IMR-90 (cell line): ENCODE measurements around the gene SLC1A7. TPM values are rescaled to one million over a fixed set of nuclear protein-coding genes. Genes with fewer than 3 reads are reported as not detected.

Experiments
- ATAC-seq: fragments of 200-7000 bp; cut with Tn5 transposase; 2 replicates; pipeline ENCODE4 v1.9.1; 2020; ENCODE audit warnings: low read depth, mild to moderate bottlenecking, moderate library complexity
- BruUV-seq: library from RNA; stranded (reverse); fragments of 400-500 nt; replicated peaks from 2 replicates; lab custom pipeline; 2021; lab: Mats Ljungman, UMichigan
- CTCF ChIA-PET: fragments of 300-600 bp; formaldehyde crosslinking; extraction: SDS; loops from one replicate; lab custom pipeline; 2021; ENCODE audit warnings: antibody characterized with exemption; lab: Yijun Ruan, JAX
- POLR2A ChIA-PET: fragments of 300-600 bp; sonication (Branson Sonifier 250); formaldehyde crosslinking; loops from one replicate; lab custom pipeline; 2022; ENCODE audit warnings: antibody characterized with exemption; ENCODE audit not compliant: unreplicated experiment; lab: Charles Lee
- DNase-seq: peaks from one replicate; pipeline ENCODE4 v3.0.0; 2013
- H2AFZ ChIP-seq: replicated peaks from 2 replicates; pipeline ENCODE3; 2013; ENCODE audit warnings: low read length, mild to moderate bottlenecking; ENCODE audit not compliant: poor library complexity
- H2AK5ac ChIP-seq: 2 replicates; pipeline ENCODE4 v1.6.1; 2013; ENCODE audit warnings: low read depth, low read length, inconsistent platforms
- H2AK9ac ChIP-seq: replicated peaks from 2 replicates; pipeline ENCODE3; 2013; ENCODE audit warnings: mild to moderate bottlenecking, low read depth, low read length, moderate library complexity; ENCODE audit not compliant: poor library complexity
- H2BK120ac ChIP-seq: 2 replicates; pipeline ENCODE4 v1.6.1; 2013; ENCODE audit warnings: low read depth, low read length, inconsistent platforms
- H2BK15ac ChIP-seq: 3 replicates; pipeline ENCODE4 v1.6.1; 2013; ENCODE audit warnings: low read depth, low read length, inconsistent platforms
- H2BK20ac ChIP-seq: 2 replicates; pipeline ENCODE4 v1.6.1; 2013; ENCODE audit warnings: low read depth, mild to moderate bottlenecking, inconsistent platforms, low read length, moderate library complexity
- H2BK5ac ChIP-seq: 2 replicates; pipeline ENCODE4 v1.6.1; 2013; ENCODE audit warnings: mild to moderate bottlenecking, low read depth, low read length, inconsistent platforms; ENCODE audit not compliant: poor library complexity, severe bottlenecking
- H3K14ac ChIP-seq: replicated peaks from 2 replicates; pipeline ENCODE4 v1.6.1; 2013; ENCODE audit warnings: low read depth, low read length, inconsistent platforms
- H3K18ac ChIP-seq: 2 replicates; pipeline ENCODE4 v1.6.1; 2013; ENCODE audit warnings: low read depth, low read length, control low read depth
- H3K23ac ChIP-seq: 2 replicates; pipeline ENCODE4 v1.6.1; 2013; ENCODE audit warnings: low read depth, low read length, inconsistent platforms
- H3K27ac ChIP-seq: 2 replicates; pipeline ENCODE4 v1.5.1; 2013; ENCODE audit warnings: mild to moderate bottlenecking, control low read depth, low read length; ENCODE audit not compliant: insufficient read depth
- H3K27me3 ChIP-seq: 2 replicates; pipeline ENCODE4 v1.6.1; 2013; ENCODE audit warnings: low read length; ENCODE audit not compliant: control insufficient read depth, insufficient read depth
- H3K36me3 ChIP-seq: 2 replicates; pipeline ENCODE4 v1.6.1; 2013; ENCODE audit warnings: low read length, mixed read lengths; ENCODE audit not compliant: control insufficient read depth, insufficient read depth
- H3K4ac ChIP-seq: 2 replicates; pipeline ENCODE4 v1.6.1; 2013; ENCODE audit warnings: low read depth, low read length, inconsistent platforms
- H3K4me1 ChIP-seq: 2 replicates; pipeline ENCODE4 v1.6.1; 2013; ENCODE audit warnings: low read length, mixed read lengths; ENCODE audit not compliant: control insufficient read depth, insufficient read depth
- H3K4me2 ChIP-seq: 2 replicates; pipeline ENCODE4 v1.6.1; 2013; ENCODE audit warnings: low read depth, mild to moderate bottlenecking, control low read depth, low read length, moderate library complexity
- H3K4me3 ChIP-seq: 2 replicates; pipeline ENCODE4 v1.5.1; 2013; ENCODE audit warnings: low read depth, mild to moderate bottlenecking, control low read depth, low read length, moderate library complexity; ENCODE audit not compliant: insufficient read depth
- H3K56ac ChIP-seq: 2 replicates; pipeline ENCODE4 v1.6.1; 2013; ENCODE audit warnings: low read length, inconsistent platforms; ENCODE audit not compliant: insufficient read depth; ENCODE audit errors: extremely low read depth
- H3K79me1 ChIP-seq, 2 experiments: 2 replicates each; pipeline ENCODE4 v1.6.1; 2013; ENCODE audit warnings: low read length in 2 of 2, inconsistent platforms in 1 of 2, low read depth in 1 of 2
- H3K9ac ChIP-seq: 2 replicates; pipeline ENCODE4 v1.6.1; 2013; ENCODE audit warnings: low read depth, low read length, control low read depth
- H3K9me1 ChIP-seq: 2 replicates; pipeline ENCODE4 v1.6.1; 2013; ENCODE audit warnings: low read length, inconsistent platforms; ENCODE audit not compliant: insufficient read depth
- H3K9me3 ChIP-seq: 2 replicates; pipeline ENCODE4 v1.6.1; 2013; ENCODE audit warnings: low read length; ENCODE audit not compliant: control insufficient read depth, insufficient read depth
- H4K20me1 ChIP-seq: 2 replicates; pipeline ENCODE4 v1.6.1; 2013; ENCODE audit warnings: low read length, inconsistent platforms; ENCODE audit not compliant: insufficient read depth
- H4K5ac ChIP-seq: 2 replicates; pipeline ENCODE4 v1.6.1; 2013; ENCODE audit warnings: mild to moderate bottlenecking, low read depth, low read length, control low read depth
- H4K8ac ChIP-seq, 2 experiments: 2 replicates each; pipeline ENCODE4 v1.6.1; 2013; ENCODE audit warnings: low read depth in 2 of 2, low read length in 2 of 2, control low read depth in 1 of 2, inconsistent platforms in 1 of 2
- H4K91ac ChIP-seq: 2 replicates; pipeline ENCODE4 v1.6.1; 2013; ENCODE audit warnings: low read depth, low read length, inconsistent platforms; ENCODE audit not compliant: insufficient read depth
- BHLHE40 ChIP-seq: fragments of 150-350 bp; IDR thresholded peaks from 2 replicates; pipeline ENCODE4 v1.6.1; 2016; ENCODE audit warnings: mild to moderate bottlenecking, low read depth, low read length
- CEBPB ChIP-seq: IDR thresholded peaks from 2 replicates; pipeline ENCODE4 v1.6.1; 2012; ENCODE audit warnings: low read depth, low read length, improper control_type of control experiment
- CHD1 ChIP-seq: IDR thresholded peaks from 2 replicates; pipeline ENCODE4 v1.6.1; 2012; ENCODE audit warnings: low read depth, low read length, improper control_type of control experiment
- FOS ChIP-seq: fragments of 150-350 bp; IDR thresholded peaks from 2 replicates; pipeline ENCODE4 v1.6.1; 2016; ENCODE audit warnings: low read depth, low read length
- MAFK ChIP-seq: IDR thresholded peaks from 2 replicates; pipeline ENCODE4 v1.6.1; 2012; ENCODE audit warnings: low read depth, low read length, improper control_type of control experiment
- MAZ ChIP-seq: IDR thresholded peaks from 2 replicates; pipeline ENCODE4 v1.6.1; 2012; ENCODE audit warnings: low read depth, mild to moderate bottlenecking, low read length, improper control_type of control experiment, moderate library complexity, borderline replicate concordance
- MXI1 ChIP-seq: IDR thresholded peaks from 2 replicates; pipeline ENCODE4 v1.6.1; 2012; ENCODE audit warnings: low read depth, mild to moderate bottlenecking, low read length, moderate library complexity, borderline replicate concordance
- NFE2L2 ChIP-seq: fragments of 150-350 bp; IDR thresholded peaks from 2 replicates; pipeline ENCODE4 v1.6.1; 2016; ENCODE audit warnings: low read depth, mild to moderate bottlenecking, low read length
- POLR2A ChIP-seq: IDR thresholded peaks from 2 replicates; pipeline ENCODE4 v1.6.1; 2012; ENCODE audit warnings: mild to moderate bottlenecking, low read depth, low read length
- RAD21 ChIP-seq: IDR thresholded peaks from 2 replicates; pipeline ENCODE4 v1.6.1; 2012; ENCODE audit warnings: low read length, improper control_type of control experiment
- RCOR1 ChIP-seq: IDR thresholded peaks from 2 replicates; pipeline ENCODE4 v1.6.1; 2012; ENCODE audit warnings: mild to moderate bottlenecking, low read length, improper control_type of control experiment; ENCODE audit not compliant: insufficient replicate concordance
- RFX5 ChIP-seq: IDR thresholded peaks from 2 replicates; pipeline ENCODE4 v1.8.0; 2012; ENCODE audit warnings: low read depth, mild to moderate bottlenecking, low read length, moderate library complexity
- SMC3 ChIP-seq: fragments of 150-350 bp; IDR thresholded peaks from 2 replicates; pipeline ENCODE4 v1.6.1; 2016; ENCODE audit warnings: low read depth, mild to moderate bottlenecking, antibody characterized with exemption, low read length, moderate library complexity
- USF2 ChIP-seq: fragments of 150-350 bp; IDR thresholded peaks from 2 replicates; pipeline ENCODE4 v1.6.1; 2017; ENCODE audit warnings: mild to moderate bottlenecking, antibody characterized with exemption, low read length, low read depth
- WGBS, 2 experiments: methylation state at CpG; one replicate each; pipeline versions ENCODE4 v1.1.5 to v1.1.7; 2013; ENCODE audit warnings: missing lambda C conversion rate in 2 of 2; ENCODE audit not compliant: insufficient read length in 1 of 2; ENCODE audit errors: extremely low coverage in 2 of 2; 5-methylcytosine and 5-hydroxymethylcytosine counted together
- dilution Hi-C: fragments of 300-500 bp; cut with HindIII; formaldehyde crosslinking; loops from one replicate; pipeline ENCODE4 v1.14.3; 2018; ENCODE audit warnings: low sequenced_read_pairs; ENCODE audit not compliant: unreplicated experiment
- in situ Hi-C: fragments of 300-500 bp; cut with MboI; formaldehyde crosslinking; loops from 3 replicates; pipeline ENCODE4 v1.14.3; 2019; ENCODE audit warnings: low sequenced_read_pairs, inconsistent platforms, mixed read lengths
- intact Hi-C: fragments of 100-400 bp; cut with micrococcal nuclease; formaldehyde crosslinking; loops from 2 replicates; pipeline ENCODE4 v1.10.0; 2022
- polyA plus RNA-seq, 3 experiments: library from polyadenylated mRNA; depleted of rRNA; stranded (reverse); fragments of >200 nt; gene quantifications; 2 replicates each; pipeline ENCODE4 v1.2.3, GENCODE V29; 2012; ENCODE audit warnings: low replicate concordance in 1 of 3
- total RNA-seq: library from RNA; depleted of rRNA; stranded (reverse); fragments of >200 nt; gene quantifications from 2 replicates; pipeline ENCODE4 v1.2.3, GENCODE V29; 2012
- TF ChIP-seq, protein P1 (sequence below): fragments of 150-350 bp; IDR thresholded peaks from 2 replicates; pipeline ENCODE4 v1.6.1; 2016; ENCODE audit warnings: low read depth, mild to moderate bottlenecking, low read length, moderate library complexity, borderline replicate concordance

The SLC1A7 gene
- total and polyA plus RNA-seq, 2 of the 4 experiments (the other 2 are of a cell fraction): 0.05 TPM; not detected in 1

- Histone ChIP-seq H3K4me2 (no peak overlapping the region), H3K14ac (no peak overlapping the region), H2BK20ac (no peak overlapping the region), H4K5ac (no peak overlapping the region), H2AK5ac (no peak overlapping the region; the same call in 1 of the 2 replicates), H3K4me3 (no peak overlapping the region), H3K4ac (peak overlapping the region; percentile 11), H2AK9ac (no peak overlapping the region), H3K23ac (no peak overlapping the region), H4K91ac (peak overlapping the region; percentile 55; the same call in 1 of the 2 replicates), H3K9me3 (no peaks in the 10 kb centered on the region), H2BK120ac (peak overlapping the region; percentile 16; the same call in 1 of the 2 replicates), H2BK5ac (no peak overlapping the region), H3K56ac (no peak overlapping the region), H3K79me1 (no peaks in the 10 kb centered on the region), H3K27me3 (no peaks in the 10 kb centered on the region), H3K36me3 (peaks cover 11% of the 10 kb centered on the region), H3K9ac (no peak overlapping the region), H2BK15ac (peak overlapping the region; percentile 2; the same call in 1 of the 3 replicates), H3K18ac (no peak overlapping the region), H3K4me1 (peaks cover 19% of the 10 kb centered on the region), H2AFZ (peak overlapping the region; percentile 46), H4K8ac (no peak overlapping the region), H3K27ac (no peak overlapping the region), H3K9me1 (peaks cover 16% of the 10 kb centered on the region), H4K20me1 (no peaks in the 10 kb centered on the region)
- intact Hi-C loops (no loop called here), dilution Hi-C loops (no loop called here), in situ Hi-C loops (no loop called here)
- 86% methylated on average over 9 of the region's 27 CpGs; no CpG with 5 or more reads in 1 of the 2 experiments for WGBS, 2 experiments
- ChIA-PET POLR2A (no interaction called here), CTCF (no interaction called here)
- BruUV-seq: no TSS peak
- DNase-seq (no peak), ATAC-seq (no peak)
- TF ChIP-seq SMC3 (no peak), MAZ (no peak), POLR2A (no peak), BHLHE40 (no peak), USF2 (no peak), CHD1 (no peak), NFE2L2 (no peak), FOS (no peak), MXI1 (no peak), RAD21 (no peak), RFX5 (no peak), RCOR1 (no peak), CEBPB (no peak), MAFK (no peak)
- TF ChIP-seq, protein P1, sequence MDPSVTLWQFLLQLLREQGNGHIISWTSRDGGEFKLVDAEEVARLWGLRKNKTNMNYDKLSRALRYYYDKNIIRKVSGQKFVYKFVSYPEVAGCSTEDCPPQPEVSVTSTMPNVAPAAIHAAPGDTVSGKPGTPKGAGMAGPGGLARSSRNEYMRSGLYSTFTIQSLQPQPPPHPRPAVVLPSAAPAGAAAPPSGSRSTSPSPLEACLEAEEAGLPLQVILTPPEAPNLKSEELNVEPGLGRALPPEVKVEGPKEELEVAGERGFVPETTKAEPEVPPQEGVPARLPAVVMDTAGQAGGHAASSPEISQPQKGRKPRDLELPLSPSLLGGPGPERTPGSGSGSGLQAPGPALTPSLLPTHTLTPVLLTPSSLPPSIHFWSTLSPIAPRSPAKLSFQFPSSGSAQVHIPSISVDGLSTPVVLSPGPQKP: no peak
Observed at GRCh38 chr1:53087332-53088285, 54.8 kb downstream of the SLC1A7 start.
